GM19025 (cell line): ENCODE data around the gene IQSEC3.

Experiments used
- ATAC-seq: cut with Tn5 transposase; IDR thresholded peaks from one replicate; pipeline ENCODE4 v1.9.1; 2021; ENCODE audit warnings: mild to moderate bottlenecking, low read depth, moderate library complexity; ENCODE audit not compliant: unreplicated experiment

The IQSEC3 gene

DNA sequence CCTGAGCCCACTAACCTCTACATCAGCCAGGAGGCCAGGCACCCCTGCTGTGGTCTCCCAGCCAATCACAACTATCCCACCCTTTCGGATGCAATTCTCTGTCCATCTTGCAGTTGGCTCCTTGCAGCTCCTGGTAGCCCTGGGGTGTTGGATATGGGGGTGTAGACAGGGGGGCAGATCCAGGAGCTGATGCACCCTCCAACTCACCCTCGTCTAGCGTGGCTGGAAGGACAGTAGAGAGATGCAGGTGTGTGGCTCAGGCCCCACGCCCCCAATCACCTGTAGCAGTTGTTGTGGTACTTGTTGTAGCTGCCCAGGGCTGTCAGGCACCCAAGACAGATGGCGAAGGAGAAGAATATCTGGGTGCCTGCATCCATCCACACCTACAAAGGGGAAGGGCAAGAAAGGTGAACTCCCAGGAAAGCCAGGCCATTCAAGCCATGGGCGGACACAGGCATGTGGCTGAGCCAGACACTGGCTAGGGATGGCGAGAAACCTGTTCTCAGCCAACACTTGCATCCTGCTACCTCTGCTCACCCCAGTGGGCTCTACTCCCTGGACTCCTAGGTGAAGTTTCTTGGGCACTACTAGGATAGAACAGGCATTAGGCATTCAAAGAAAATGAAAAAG, 160.8 kb downstream of the IQSEC3 start:
- ATAC-seq, result no peak
